ENCODE measurements around the gene TMEM61. TPM values are rescaled to one million over a fixed set of nuclear protein-coding genes. Genes with fewer than 3 reads are reported as not detected.

The TMEM61 gene
- total and polyA plus RNA-seq, 8 donors, result 0.55 to 130 (median 1.6) TPM; not detected in 1

DNA sequence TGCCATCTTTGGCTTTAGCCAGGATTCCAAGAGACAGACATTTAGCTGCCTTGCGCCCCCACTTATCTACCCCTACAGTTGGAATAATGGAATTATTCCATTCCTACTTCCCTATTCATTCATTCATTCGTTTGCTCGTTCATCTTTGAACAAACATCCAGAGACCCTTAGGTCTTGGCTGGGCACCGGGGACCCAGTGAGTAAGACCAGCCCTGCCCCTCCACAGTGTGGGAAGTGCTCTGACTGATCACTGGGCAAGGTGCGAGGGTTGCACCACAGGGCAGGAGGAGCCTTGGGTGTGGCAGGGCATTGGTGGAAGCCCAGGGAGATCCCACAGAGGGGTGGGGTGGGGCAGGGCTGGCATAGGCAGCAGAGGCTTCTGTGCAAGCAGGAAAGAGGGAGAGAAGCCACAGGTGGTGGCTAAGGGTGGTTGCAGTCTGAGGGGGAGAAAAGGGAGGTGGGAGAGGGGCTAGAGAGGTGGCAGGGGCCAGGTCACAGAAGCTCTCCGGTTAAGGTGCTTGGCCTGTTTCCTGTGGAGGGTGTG, 35.0 kb upstream of the TMEM61 start:
- no peaks in the 10 kb centered on the region for H3K27me3 ChIP-seq
- peaks cover 5 to 22% (median 10%) of the 10 kb centered on the region in 4 donors for H3K4me1 ChIP-seq
- DNase-seq, result peak; percentile 36 to 45
- intact Hi-C loops (cut with DNase I; ENCODE audit: low total_unique reads), result loop anchor here (5.0 kb wide), 1 partner anchor 52 kb away; the partner anchor contains the start of gene BSND
- TF ChIP-seq, protein P1, sequence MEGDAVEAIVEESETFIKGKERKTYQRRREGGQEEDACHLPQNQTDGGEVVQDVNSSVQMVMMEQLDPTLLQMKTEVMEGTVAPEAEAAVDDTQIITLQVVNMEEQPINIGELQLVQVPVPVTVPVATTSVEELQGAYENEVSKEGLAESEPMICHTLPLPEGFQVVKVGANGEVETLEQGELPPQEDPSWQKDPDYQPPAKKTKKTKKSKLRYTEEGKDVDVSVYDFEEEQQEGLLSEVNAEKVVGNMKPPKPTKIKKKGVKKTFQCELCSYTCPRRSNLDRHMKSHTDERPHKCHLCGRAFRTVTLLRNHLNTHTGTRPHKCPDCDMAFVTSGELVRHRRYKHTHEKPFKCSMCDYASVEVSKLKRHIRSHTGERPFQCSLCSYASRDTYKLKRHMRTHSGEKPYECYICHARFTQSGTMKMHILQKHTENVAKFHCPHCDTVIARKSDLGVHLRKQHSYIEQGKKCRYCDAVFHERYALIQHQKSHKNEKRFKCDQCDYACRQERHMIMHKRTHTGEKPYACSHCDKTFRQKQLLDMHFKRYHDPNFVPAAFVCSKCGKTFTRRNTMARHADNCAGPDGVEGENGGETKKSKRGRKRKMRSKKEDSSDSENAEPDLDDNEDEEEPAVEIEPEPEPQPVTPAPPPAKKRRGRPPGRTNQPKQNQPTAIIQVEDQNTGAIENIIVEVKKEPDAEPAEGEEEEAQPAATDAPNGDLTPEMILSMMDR (IDR thresholded peaks at IDR 0.05), result no peak
- no peak for TF ChIP-seq EP300 (IDR thresholded peaks at IDR 0.05)
- no peak for TF ChIP-seq POLR2A (IDR thresholded peaks at IDR 0.05)
- no peak for TF ChIP-seq POLR2AphosphoS5 (IDR thresholded peaks at IDR 0.05)
- H3K4me3 ChIP-seq, result no peak overlapping the region
- H3K27ac ChIP-seq, result no peak overlapping the region
- H3K9me3 ChIP-seq, result no peaks in the 10 kb centered on the region
- no peaks in the 10 kb centered on the region for H3K36me3 ChIP-seq
- 39 to 56% (median 47%) methylated on average over 6 of the region's 6 CpGs for WGBS, 5 donors

DNA sequence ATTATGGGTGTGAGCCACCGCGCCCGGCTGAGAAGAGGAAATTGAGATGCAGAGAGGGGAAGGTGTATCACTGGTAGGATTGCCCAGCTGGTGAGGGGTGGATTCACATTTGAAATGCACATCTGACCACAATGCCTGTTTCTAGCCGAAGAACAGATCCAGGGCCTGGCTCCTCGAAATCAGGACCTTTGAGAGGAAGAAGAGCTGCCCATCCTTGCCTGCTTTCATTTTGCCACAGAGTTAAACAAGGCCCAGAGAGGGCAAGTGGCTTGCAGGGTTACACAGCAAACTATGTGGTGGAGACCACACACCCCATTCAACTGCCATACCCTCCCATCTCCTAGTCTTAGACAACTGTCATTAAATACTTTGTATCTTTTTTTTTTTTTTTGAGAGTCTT, 32.9 kb upstream of the TMEM61 start:
- peaks cover 10 to 30% (median 18%) of the 10 kb centered on the region in 4 donors for H3K4me1 ChIP-seq
- TF ChIP-seq POLR2A (IDR thresholded peaks at IDR 0.05) (no peak), EP300 (IDR thresholded peaks at IDR 0.05) (no peak), POLR2AphosphoS5 (IDR thresholded peaks at IDR 0.05) (no peak)
- TF ChIP-seq, protein P1 (IDR thresholded peaks at IDR 0.05), result no peak
- no peaks in the 10 kb centered on the region for H3K27me3 ChIP-seq
- intact Hi-C loops (cut with DNase I; ENCODE audit: low total_unique reads), result loop anchor here (5.0 kb wide), 1 partner anchor 50 kb away; the partner anchor contains the start of gene BSND
- WGBS, 5 donors, result 74 to 90% (median 89%) methylated on average over 5 of the region's 5 CpGs
- no peak for DNase-seq
- no peak overlapping the region for H3K27ac ChIP-seq
- no peaks in the 10 kb centered on the region for H3K9me3 ChIP-seq
- no peak overlapping the region for H3K4me3 ChIP-seq
- no peaks in the 10 kb centered on the region for H3K36me3 ChIP-seq

DNA sequence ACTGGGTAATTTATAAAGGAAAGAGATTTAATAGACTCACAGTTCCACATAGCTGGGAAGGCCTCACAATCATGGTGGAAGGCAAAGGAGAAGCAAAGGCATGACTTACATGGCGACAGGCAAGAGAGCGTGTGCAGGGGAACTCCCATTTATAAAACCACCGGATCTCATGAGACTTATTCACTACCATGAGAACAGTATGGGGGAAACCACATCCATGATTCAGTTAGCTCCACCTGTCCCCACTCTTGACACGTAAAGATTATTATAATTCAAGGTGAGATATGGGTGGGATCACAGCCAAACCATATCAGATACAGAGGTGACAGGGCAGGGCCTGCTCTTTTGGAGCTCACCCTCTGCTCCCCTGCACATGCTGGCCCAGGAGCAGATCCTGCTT, 31.4 kb upstream of the TMEM61 start:
- WGBS, 5 donors, result 64 to 81% (median 71%) methylated on average over 4 of the region's 4 CpGs
- Histone ChIP-seq H3K27me3 (no peaks in the 10 kb centered on the region), H3K4me1 (peaks cover 10 to 30% (median 18%) of the 10 kb centered on the region in 4 donors), H3K36me3 (no peaks in the 10 kb centered on the region), H3K9me3 (no peaks in the 10 kb centered on the region), H3K4me3 (no peak overlapping the region), H3K27ac (no peak overlapping the region)
- DNase-seq, result no peak
- intact Hi-C loops (cut with DNase I; ENCODE audit: low total_unique reads), result loop anchor here (5.0 kb wide), 1 partner anchor 48 kb away; the partner anchor contains the start of gene BSND
- no peak for TF ChIP-seq POLR2A (IDR thresholded peaks at IDR 0.05)
- TF ChIP-seq, protein P1 (IDR thresholded peaks at IDR 0.05), result no peak
- no peak for TF ChIP-seq POLR2AphosphoS5 (IDR thresholded peaks at IDR 0.05)
- no peak for TF ChIP-seq EP300 (IDR thresholded peaks at IDR 0.05)

DNA sequence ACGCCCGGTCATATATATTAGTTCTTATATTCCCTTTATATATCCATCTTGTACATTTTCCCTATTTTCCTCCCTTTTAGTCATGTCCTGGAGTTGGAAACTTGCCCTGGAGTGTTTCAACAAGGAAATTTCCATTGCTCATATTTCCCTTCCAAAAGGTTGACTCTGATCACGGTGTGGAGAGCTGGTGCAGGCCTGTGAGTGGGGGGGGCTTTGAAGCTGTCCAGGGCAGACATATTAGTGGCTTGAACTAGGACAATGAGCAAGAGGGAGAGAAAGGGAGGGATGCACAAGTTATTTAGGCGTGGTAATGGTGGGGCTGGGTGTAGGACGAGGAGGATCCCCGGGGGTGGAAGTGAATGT, 30.4 kb upstream of the TMEM61 start:
- Histone ChIP-seq H3K27me3 (no peaks in the 10 kb centered on the region), H3K4me3 (no peak overlapping the region), H3K36me3 (no peaks in the 10 kb centered on the region), H3K4me1 (peaks cover 10 to 25% (median 17%) of the 10 kb centered on the region in 4 donors), H3K9me3 (no peaks in the 10 kb centered on the region), H3K27ac (peak overlapping the region in 1 of 5 donors; percentile 44)
- TF ChIP-seq POLR2A (IDR thresholded peaks at IDR 0.05), result no peak
- TF ChIP-seq, protein P1 (IDR thresholded peaks at IDR 0.05), result no peak
- TF ChIP-seq EP300 (IDR thresholded peaks at IDR 0.05), result no peak
- no peak for TF ChIP-seq POLR2AphosphoS5 (IDR thresholded peaks at IDR 0.05)
- 57 to 72% (median 69%) methylated on average over 6 of the region's 6 CpGs for WGBS, 5 donors
- peak in 1 of 2 donors; percentile 40 for DNase-seq
- intact Hi-C loops (cut with DNase I; ENCODE audit: low total_unique reads), result no loop called here

Data from stomach (tissue), 9 donors.